HEK293 (cell line): Measurements from ENCODE around the gene STIP1.

Experiments used
- AEBP2 ChIP-seq: fragments of 450-650 bp; formaldehyde crosslinking; IDR thresholded peaks from 2 replicates; pipeline ENCODE4 v1.5.1; 2016; ENCODE audit warnings: missing biosample characterization, missing genetic modification characterization, borderline replicate concordance
- EGR2 ChIP-seq: fragments of 450-650 bp; formaldehyde crosslinking; IDR thresholded peaks from 2 replicates; pipeline ENCODE4 v1.5.1; 2016; ENCODE audit warnings: low read depth, missing biosample characterization, missing genetic modification characterization
- GLI4 ChIP-seq: fragments of 450-650 bp; formaldehyde crosslinking; IDR thresholded peaks from 2 replicates; pipeline ENCODE4 v1.5.1; 2016; ENCODE audit warnings: missing biosample characterization, missing genetic modification characterization
- KLF1 ChIP-seq: fragments of 450-650 bp; formaldehyde crosslinking; IDR thresholded peaks from 2 replicates; pipeline ENCODE4 v1.5.1; 2016; ENCODE audit warnings: missing biosample characterization, missing genetic modification characterization
- KLF10 ChIP-seq: fragments of 450-650 bp; IDR thresholded peaks from 2 replicates; pipeline ENCODE4 v1.5.1; 2018; ENCODE audit warnings: missing biosample characterization, mild to moderate bottlenecking, missing genetic modification characterization
- KLF17 ChIP-seq: fragments of 450-650 bp; formaldehyde crosslinking; IDR thresholded peaks from 2 replicates; pipeline ENCODE4 v1.5.1; 2016; ENCODE audit warnings: missing biosample characterization, missing genetic modification characterization
- PATZ1 ChIP-seq: fragments of 450-650 bp; formaldehyde crosslinking; IDR thresholded peaks from 2 replicates; pipeline ENCODE4 v1.5.1; 2016; ENCODE audit warnings: missing biosample characterization, missing genetic modification characterization
- PBX3 ChIP-seq: sonication (generic); formaldehyde crosslinking; IDR thresholded peaks from 2 replicates; pipeline ENCODE4 v1.8.1; 2022; ENCODE audit warnings: mild to moderate bottlenecking, moderate library complexity, missing genetic modification reagents
- PRDM10 ChIP-seq: fragments of 450-650 bp; formaldehyde crosslinking; IDR thresholded peaks from 2 replicates; pipeline ENCODE4 v1.5.1; 2016; ENCODE audit warnings: missing biosample characterization, missing genetic modification characterization
- SP3 ChIP-seq: fragments of 450-650 bp; formaldehyde crosslinking; IDR thresholded peaks from 2 replicates; pipeline ENCODE4 v1.5.1; 2016; ENCODE audit warnings: missing biosample characterization, missing genetic modification characterization
- ZEB2 ChIP-seq: fragments of 450-650 bp; formaldehyde crosslinking; IDR thresholded peaks from 2 replicates; pipeline ENCODE4 v1.5.1; 2016; ENCODE audit warnings: missing biosample characterization, missing genetic modification characterization
- ZFP3 ChIP-seq: fragments of 450-650 bp; formaldehyde crosslinking; IDR thresholded peaks from 2 replicates; pipeline ENCODE4 v1.5.1; 2016; ENCODE audit warnings: low read depth, missing biosample characterization, missing genetic modification characterization
- ZNF10 ChIP-seq: fragments of 450-650 bp; formaldehyde crosslinking; IDR thresholded peaks from 2 replicates; pipeline ENCODE4 v1.5.1; 2017; ENCODE audit warnings: missing biosample characterization, missing genetic modification characterization
- ZNF121 ChIP-seq: fragments of 450-650 bp; formaldehyde crosslinking; IDR thresholded peaks from 2 replicates; pipeline ENCODE4 v1.5.1; 2016; ENCODE audit warnings: missing biosample characterization, missing genetic modification characterization
- ZNF292 ChIP-seq: fragments of 450-650 bp; formaldehyde crosslinking; IDR thresholded peaks from 2 replicates; pipeline ENCODE4 v1.5.1; 2016; ENCODE audit warnings: low read depth, missing biosample characterization, missing genetic modification characterization, borderline replicate concordance
- ZNF341 ChIP-seq: fragments of 450-650 bp; formaldehyde crosslinking; IDR thresholded peaks from 2 replicates; pipeline ENCODE4; 2016; ENCODE audit warnings: low read depth, missing biosample characterization, missing genetic modification characterization
- ZNF362 ChIP-seq: fragments of 450-650 bp; formaldehyde crosslinking; IDR thresholded peaks from 2 replicates; pipeline ENCODE4 v1.5.1; 2016; ENCODE audit warnings: missing biosample characterization, missing genetic modification characterization
- ZNF398 ChIP-seq: fragments of 450-650 bp; formaldehyde crosslinking; IDR thresholded peaks from 2 replicates; pipeline ENCODE4 v1.5.1; 2017; ENCODE audit warnings: missing biosample characterization, missing genetic modification characterization
- ZNF510 ChIP-seq: fragments of 450-650 bp; formaldehyde crosslinking; IDR thresholded peaks from 2 replicates; pipeline ENCODE4 v1.5.1; 2018; ENCODE audit warnings: mild to moderate bottlenecking, missing genetic modification characterization, missing biosample characterization; ENCODE audit not compliant: insufficient replicate concordance
- ZNF664 ChIP-seq: fragments of 450-650 bp; formaldehyde crosslinking; IDR thresholded peaks from 2 replicates; pipeline ENCODE4 v1.5.1; 2016; ENCODE audit warnings: missing biosample characterization, missing genetic modification characterization
- ZNF76 ChIP-seq: fragments of 450-650 bp; formaldehyde crosslinking; IDR thresholded peaks from 2 replicates; pipeline ENCODE4; 2016; ENCODE audit warnings: low read depth, missing biosample characterization, missing genetic modification characterization, borderline replicate concordance
- ZNF768 ChIP-seq: fragments of 450-650 bp; formaldehyde crosslinking; IDR thresholded peaks from 2 replicates; pipeline ENCODE4 v1.5.1; 2018; ENCODE audit warnings: missing biosample characterization, mild to moderate bottlenecking, missing genetic modification characterization
- ZSCAN5A ChIP-seq: fragments of 450-650 bp; formaldehyde crosslinking; IDR thresholded peaks from 2 replicates; pipeline ENCODE4 v1.5.1; 2016; ENCODE audit warnings: missing biosample characterization, missing genetic modification characterization
- ZXDB ChIP-seq: fragments of 450-650 bp; formaldehyde crosslinking; IDR thresholded peaks from 2 replicates; pipeline ENCODE4 v1.5.1; 2016; ENCODE audit warnings: missing biosample characterization, missing genetic modification characterization

STIP1 gene

GRCh38 chr11:64165842-64166635 is 19.9 kb upstream of the STIP1 start, which contains the start of gene MACROD1 (continued):
- TF ChIP-seq ZSCAN5A = peak; percentile 62; the same call in 1 of the 2 replicates
- TF ChIP-seq KLF10 = peak; percentile 34; the same call in 1 of the 2 replicates
- TF ChIP-seq ZNF664 (tag by site-specific recombination) = no peak
- no peak for TF ChIP-seq ZNF398
- TF ChIP-seq PRDM10 (tag by site-specific recombination) = peak; percentile 40; the same call in 1 of the 2 replicates
- TF ChIP-seq PBX3 (CRISPR knock-in tag) = peak; percentile 65; the same call in 1 of the 2 replicates
- peak; percentile 89 for TF ChIP-seq ZNF76 (tag by site-specific recombination)
- no peak for TF ChIP-seq KLF1 (tag by site-specific recombination)
- TF ChIP-seq GLI4 = no peak
- no peak for TF ChIP-seq ZNF362 (tag by site-specific recombination)
- no peak for TF ChIP-seq ZNF292 (tag by site-specific recombination)
- TF ChIP-seq PATZ1 (tag by site-specific recombination) = peak; percentile 37
- peak; percentile 66 for TF ChIP-seq ZEB2 (tag by site-specific recombination)
- peak; percentile 69; the same call in 1 of the 2 replicates for TF ChIP-seq ZXDB (tag by site-specific recombination)
- no peak for TF ChIP-seq ZNF510 (tag by site-specific recombination)
- TF ChIP-seq KLF17 = 0 out of 2 replicates have a peak, but pooled peaks have one; percentile 44
- TF ChIP-seq EGR2 (tag by site-specific recombination) = peak; percentile 36; the same call in 1 of the 2 replicates
- TF ChIP-seq ZNF10 (tag by site-specific recombination) = no peak
- peak; percentile 61 for TF ChIP-seq SP3
- TF ChIP-seq ZFP3 (tag by site-specific recombination) = peak; percentile 100
- no peak for TF ChIP-seq ZNF121 (tag by site-specific recombination)
- no peak for TF ChIP-seq AEBP2
- TF ChIP-seq ZNF341 (tag by site-specific recombination) = peak; percentile 34; the same call in 1 of the 2 replicates
- TF ChIP-seq ZNF768 = no peak
